T-helper 17 cell (primary cell): ENCODE data around the gene LAMA4. TPM values are rescaled to one million over a fixed set of nuclear protein-coding genes. Genes with fewer than 3 reads are reported as not detected.

ENCODE experiments used
- ATAC-seq: fragments of 150-1000 bp; cut with Tn5 transposase; 2 replicates; pipeline ENCODE4 v1.10.0; 2021; ENCODE audit warnings: mild to moderate bottlenecking, moderate library complexity
- DNase-seq, 3 donors: peaks; one replicate each; pipeline versions ENCODE4 v3.0.0 to v3.0.0-alpha.2; 2020 to 2021
- H3K9me3 ChIP-seq: one replicate; pipeline ENCODE4 v1.7.0; 2013; ENCODE audit warnings: low read length, mild to moderate bottlenecking; ENCODE audit not compliant: control insufficient read depth, poor library complexity, severe bottlenecking
- H3K27ac Mint-ChIP-seq: one replicate; pipeline ENCODE4 v1.8.0; 2022; ENCODE audit warnings: mild to moderate bottlenecking, moderate library complexity, mixed read lengths
- H3K27me3 Mint-ChIP-seq: one replicate; pipeline ENCODE4 v1.8.0; 2022; ENCODE audit warnings: mixed read lengths
- H3K36me3 Mint-ChIP-seq: one replicate; pipeline ENCODE4 v1.8.0; 2022; ENCODE audit warnings: low read depth, mixed read lengths
- H3K4me1 Mint-ChIP-seq: one replicate; pipeline ENCODE4 v1.8.0; 2022; ENCODE audit warnings: mild to moderate bottlenecking, mixed read lengths
- H3K4me3 Mint-ChIP-seq: one replicate; pipeline ENCODE4 v1.8.0; 2022; ENCODE audit warnings: mild to moderate bottlenecking, moderate library complexity, mixed read lengths
- total RNA-seq, 4 donors: library from RNA in 2 of 4; stranded (reverse) in 2 of 4; gene quantifications; one replicate each; pipeline ENCODE4 v1.2.3 and lab custom pipeline; 2022 to 2026

LAMA4 gene
- total RNA-seq, 2 donors from 2014 or later: not detected

- H3K9me3 ChIP-seq: no peaks in the 10 kb centered on the region
- H3K4me3 Mint-ChIP-seq: no peak overlapping the region
- H3K36me3 Mint-ChIP-seq: no peaks in the 10 kb centered on the region
- DNase-seq: no peak
- no peak for ATAC-seq
- peaks cover 46% of the 10 kb centered on the region for H3K27me3 Mint-ChIP-seq
- H3K27ac Mint-ChIP-seq: no peak overlapping the region
- H3K4me1 Mint-ChIP-seq: peaks cover 2% of the 10 kb centered on the region
Observed at GRCh38 chr6:112195166-112195565, 59.2 kb downstream of the LAMA4 start.

GRCh38 chr6:112194511-112194910 lies 59.9 kb downstream of the LAMA4 start:
- peaks cover 2% of the 10 kb centered on the region for H3K4me1 Mint-ChIP-seq
- DNase-seq (no peak), ATAC-seq (no peak)
- H3K36me3 Mint-ChIP-seq: no peaks in the 10 kb centered on the region
- peaks cover 53% of the 10 kb centered on the region for H3K27me3 Mint-ChIP-seq
- no peak overlapping the region for H3K4me3 Mint-ChIP-seq
- no peaks in the 10 kb centered on the region for H3K9me3 ChIP-seq
- H3K27ac Mint-ChIP-seq: no peak overlapping the region

- Mint-ChIP-seq H3K4me1 (peaks cover 2% of the 10 kb centered on the region), H3K4me3 (no peak overlapping the region), H3K36me3 (no peaks in the 10 kb centered on the region), H3K27ac (no peak overlapping the region), H3K27me3 (peaks cover 55% of the 10 kb centered on the region)
- no peaks in the 10 kb centered on the region for H3K9me3 ChIP-seq
- DNase-seq: no peak
- no peak for ATAC-seq
Observed at GRCh38 chr6:112193535-112194051, 60.8 kb downstream of the LAMA4 start.

- H3K27me3 Mint-ChIP-seq: peaks cover 57% of the 10 kb centered on the region
- no peaks in the 10 kb centered on the region for H3K36me3 Mint-ChIP-seq
- ATAC-seq (no peak), DNase-seq (no peak)
- H3K4me1 Mint-ChIP-seq: peaks cover 2% of the 10 kb centered on the region
- no peak overlapping the region for H3K27ac Mint-ChIP-seq
- no peaks in the 10 kb centered on the region for H3K9me3 ChIP-seq
- H3K4me3 Mint-ChIP-seq: no peak overlapping the region
Observed at GRCh38 chr6:112193117-112193516, 61.2 kb downstream of the LAMA4 start.

GRCh38 chr6:112191509-112192020 lies 62.8 kb downstream of the LAMA4 start:
- Mint-ChIP-seq H3K4me1 (peaks cover 6% of the 10 kb centered on the region), H3K27me3 (peaks cover 72% of the 10 kb centered on the region), H3K36me3 (peaks cover 2% of the 10 kb centered on the region), H3K4me3 (no peak overlapping the region), H3K27ac (no peak overlapping the region)
- no peak for DNase-seq
- ATAC-seq: no peak
- no peaks in the 10 kb centered on the region for H3K9me3 ChIP-seq

- H3K27me3 Mint-ChIP-seq: peaks cover 70% of the 10 kb centered on the region
- H3K36me3 Mint-ChIP-seq: peaks cover 2% of the 10 kb centered on the region
- H3K27ac Mint-ChIP-seq: no peak overlapping the region
- peaks cover 6% of the 10 kb centered on the region for H3K4me1 Mint-ChIP-seq
- ATAC-seq (no peak), DNase-seq (no peak)
- no peak overlapping the region for H3K4me3 Mint-ChIP-seq
- H3K9me3 ChIP-seq: no peaks in the 10 kb centered on the region
Observed at GRCh38 chr6:112190164-112190563, 64.2 kb downstream of the LAMA4 start.

- Mint-ChIP-seq H3K36me3 (peaks cover 2% of the 10 kb centered on the region), H3K4me3 (no peak overlapping the region), H3K27me3 (peaks cover 70% of the 10 kb centered on the region), H3K27ac (no peak overlapping the region), H3K4me1 (peaks cover 6% of the 10 kb centered on the region)
- ATAC-seq: no peak
- no peaks in the 10 kb centered on the region for H3K9me3 ChIP-seq
- no peak for DNase-seq
Observed at GRCh38 chr6:112189494-112189893, 64.9 kb downstream of the LAMA4 start.

GRCh38 chr6:112188906-112189305 lies 65.5 kb downstream of the LAMA4 start:
- ATAC-seq (no peak), DNase-seq (no peak)
- Mint-ChIP-seq H3K4me3 (no peak overlapping the region), H3K36me3 (peaks cover 2% of the 10 kb centered on the region), H3K27ac (no peak overlapping the region), H3K27me3 (peaks cover 70% of the 10 kb centered on the region), H3K4me1 (peaks cover 6% of the 10 kb centered on the region)
- no peaks in the 10 kb centered on the region for H3K9me3 ChIP-seq

GRCh38 chr6:112187736-112188135 lies 66.6 kb downstream of the LAMA4 start:
- peaks cover 2% of the 10 kb centered on the region for H3K36me3 Mint-ChIP-seq
- no peaks in the 10 kb centered on the region for H3K9me3 ChIP-seq
- H3K4me3 Mint-ChIP-seq: no peak overlapping the region
- peaks cover 6% of the 10 kb centered on the region for H3K4me1 Mint-ChIP-seq
- H3K27me3 Mint-ChIP-seq: peaks cover 73% of the 10 kb centered on the region
- DNase-seq (no peak), ATAC-seq (no peak)
- no peak overlapping the region for H3K27ac Mint-ChIP-seq

GRCh38 chr6:112184951-112185350 lies 69.4 kb downstream of the LAMA4 start:
- Mint-ChIP-seq H3K27ac (no peak overlapping the region), H3K36me3 (peaks cover 2% of the 10 kb centered on the region), H3K4me3 (no peak overlapping the region), H3K4me1 (peaks cover 7% of the 10 kb centered on the region), H3K27me3 (peaks cover 62% of the 10 kb centered on the region)
- ATAC-seq: no peak
- no peak for DNase-seq
- no peaks in the 10 kb centered on the region for H3K9me3 ChIP-seq

GRCh38 chr6:112183271-112183671 lies 71.1 kb downstream of the LAMA4 start:
- Mint-ChIP-seq H3K4me3 (no peak overlapping the region), H3K36me3 (peaks cover 2% of the 10 kb centered on the region), H3K4me1 (peaks cover 7% of the 10 kb centered on the region), H3K27me3 (peaks cover 60% of the 10 kb centered on the region), H3K27ac (no peak overlapping the region)
- ATAC-seq: no peak
- H3K9me3 ChIP-seq: no peaks in the 10 kb centered on the region
- DNase-seq: no peak

GRCh38 chr6:112181130-112181529 lies 73.2 kb downstream of the LAMA4 start:
- H3K9me3 ChIP-seq: no peaks in the 10 kb centered on the region
- peaks cover 2% of the 10 kb centered on the region for H3K4me1 Mint-ChIP-seq
- ATAC-seq: no peak
- H3K27ac Mint-ChIP-seq: no peak overlapping the region
- H3K4me3 Mint-ChIP-seq: no peak overlapping the region
- peaks cover 46% of the 10 kb centered on the region for H3K27me3 Mint-ChIP-seq
- H3K36me3 Mint-ChIP-seq: no peaks in the 10 kb centered on the region
- DNase-seq: no peak

GRCh38 chr6:112180095-112180820 lies 74.1 kb downstream of the LAMA4 start:
- Mint-ChIP-seq H3K4me1 (peaks cover 2% of the 10 kb centered on the region), H3K4me3 (no peak overlapping the region), H3K27ac (no peak overlapping the region), H3K27me3 (peaks cover 48% of the 10 kb centered on the region), H3K36me3 (no peaks in the 10 kb centered on the region)
- DNase-seq: peak in 1 of 3 donors; percentile 36
- H3K9me3 ChIP-seq: no peaks in the 10 kb centered on the region
- ATAC-seq: peak; percentile 65

GRCh38 chr6:112179631-112180030 lies 74.7 kb downstream of the LAMA4 start:
- Mint-ChIP-seq H3K4me3 (no peak overlapping the region), H3K36me3 (no peaks in the 10 kb centered on the region), H3K27me3 (peaks cover 49% of the 10 kb centered on the region), H3K4me1 (peaks cover 2% of the 10 kb centered on the region), H3K27ac (no peak overlapping the region)
- ATAC-seq (no peak), DNase-seq (no peak)
- H3K9me3 ChIP-seq: no peaks in the 10 kb centered on the region
